GM19025 (cell line): Measurements from ENCODE around the gene PIAS1.
"Not testable (repeated sequence)": the region's sequence is repeated elsewhere in the genome, so short reads cannot be mapped to it uniquely, and the experiment has no call there.

ENCODE experiments used
- ATAC-seq: cut with Tn5 transposase; IDR thresholded peaks from one replicate; pipeline ENCODE4 v1.9.1; 2021; ENCODE audit warnings: mild to moderate bottlenecking, low read depth, moderate library complexity; ENCODE audit not compliant: unreplicated experiment

The PIAS1 gene

GRCh38 chr15:68053701-68054627 is at the start of gene PIAS1:
Gene PIAS1 (plus strand): TSS chr15:68054315. CDS start chr15:68054327, 12 bp downstream.
- peak; percentile 89 for ATAC-seq

DNA sequence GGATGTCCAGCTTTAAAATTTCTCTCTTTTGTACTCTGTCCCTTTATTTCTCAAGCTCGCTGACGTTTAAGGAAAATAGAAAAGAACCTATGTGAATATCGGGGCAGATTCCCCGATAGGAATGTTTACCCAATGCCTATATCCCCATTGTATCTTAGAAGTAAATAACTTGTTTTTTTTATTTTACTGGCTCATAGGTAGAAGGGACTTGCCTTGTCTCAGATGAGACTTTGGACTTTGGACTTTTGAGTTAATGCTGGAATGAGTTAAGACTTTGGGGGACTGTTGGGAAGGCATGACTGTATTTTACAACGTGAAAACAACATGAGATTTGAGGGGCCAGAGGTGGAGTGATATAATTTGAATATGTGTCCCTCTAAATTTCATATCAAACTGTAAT is 46.5 kb upstream of the PIAS1 start:
- not testable (repeated sequence) for ATAC-seq

GRCh38 chr15:68010361-68011153 is 43.6 kb upstream of the PIAS1 start:
- ATAC-seq: no peak

DNA sequence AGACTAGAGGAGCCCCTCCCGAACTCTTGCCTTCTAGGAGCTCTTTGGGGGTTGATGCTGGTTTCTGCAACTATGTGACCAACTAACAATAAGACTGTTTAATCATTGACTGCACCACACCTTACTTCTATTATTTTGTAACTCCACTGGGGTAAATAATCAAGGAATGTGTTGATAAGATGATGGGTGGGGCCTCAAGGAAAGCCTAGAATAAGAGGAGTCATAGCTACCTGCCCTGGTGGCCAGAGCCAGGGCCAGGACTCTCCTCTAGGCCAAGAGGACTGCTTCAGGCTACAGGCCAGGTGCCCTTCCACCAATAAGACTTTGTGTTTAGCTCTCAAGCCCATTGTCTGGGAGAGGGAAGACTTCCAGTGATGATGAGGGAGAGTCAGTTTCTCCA is 41.2 kb upstream of the PIAS1 start:
- no peak for ATAC-seq

DNA sequence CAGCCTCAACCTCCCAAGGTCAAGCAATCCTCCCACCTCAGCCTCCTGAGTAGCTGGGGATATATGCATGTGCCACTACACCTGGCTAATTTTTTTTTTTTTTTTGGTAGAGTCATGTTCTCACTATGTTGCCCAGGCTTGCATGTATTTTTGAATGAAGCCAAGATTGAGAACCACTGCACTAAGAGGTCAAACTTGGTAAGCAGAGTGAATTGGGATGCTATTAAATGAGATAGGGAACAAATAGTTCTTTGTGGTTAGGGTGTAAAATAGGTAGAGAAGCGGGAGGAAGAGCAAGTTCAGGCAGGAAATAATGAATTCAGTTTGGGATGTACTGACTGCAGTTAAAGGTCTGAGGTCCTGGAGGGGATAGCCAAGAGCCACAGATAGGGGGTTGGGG is 39.9 kb upstream of the PIAS1 start:
- no peak for ATAC-seq

DNA sequence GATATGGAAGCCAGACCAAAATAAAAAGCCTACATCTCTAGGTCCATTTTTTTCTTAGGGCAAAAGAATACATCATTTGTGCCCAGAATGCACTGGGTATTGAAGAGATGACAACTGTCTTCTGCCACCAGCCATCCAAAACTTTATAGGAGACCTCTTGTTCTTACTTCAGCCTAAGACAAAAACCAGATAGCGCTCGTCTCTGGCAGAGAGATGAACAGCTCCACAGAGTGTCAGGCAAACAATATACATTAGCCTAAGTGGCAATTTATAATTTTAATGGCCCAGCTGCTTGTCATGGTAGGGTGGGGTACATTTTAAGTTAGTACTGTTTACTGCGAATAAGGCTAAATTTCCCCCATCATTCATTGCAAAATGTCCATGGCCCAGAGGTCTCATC is 38.9 kb upstream of the PIAS1 start:
- ATAC-seq: no peak

GRCh38 chr15:68017201-68017600 is 36.9 kb upstream of the PIAS1 start:
- ATAC-seq: no peak

GRCh38 chr15:68018797-68019444 is 35.2 kb upstream of the PIAS1 start:
- no peak for ATAC-seq

DNA sequence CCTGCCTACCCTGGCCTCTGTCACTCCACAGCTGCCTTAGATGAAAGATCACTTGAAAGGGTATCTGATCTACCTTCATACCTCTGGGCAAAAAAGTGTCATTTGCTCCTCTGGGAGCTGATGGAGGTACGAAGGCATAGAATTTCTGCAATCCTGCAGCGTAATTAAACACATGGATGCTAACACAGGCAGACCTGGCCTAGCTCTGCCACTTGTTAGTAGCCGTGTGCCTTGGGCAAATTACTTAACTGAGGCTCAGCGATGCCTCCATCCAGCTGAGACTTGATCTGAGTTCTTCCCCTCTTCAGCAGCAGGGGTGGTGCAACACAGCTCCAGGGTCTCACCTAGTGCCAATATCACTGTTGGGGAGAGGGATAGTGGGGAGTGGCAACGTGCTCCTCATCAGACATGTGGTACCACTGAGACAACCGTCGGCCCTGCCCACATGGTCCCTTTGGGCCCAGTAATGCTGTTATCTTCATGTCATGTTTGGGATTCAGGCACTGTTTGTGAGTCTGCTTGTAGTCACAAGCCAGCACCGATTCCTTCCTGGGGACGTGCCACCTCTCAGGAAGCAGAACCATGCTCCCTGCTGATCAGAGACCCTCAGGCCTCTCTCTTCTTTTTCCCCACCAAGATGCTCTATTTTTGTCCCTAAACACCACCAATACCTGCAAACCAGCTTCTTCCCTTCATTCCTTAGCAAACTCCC is 34.1 kb upstream of the PIAS1 start:
- ATAC-seq: no peak

DNA sequence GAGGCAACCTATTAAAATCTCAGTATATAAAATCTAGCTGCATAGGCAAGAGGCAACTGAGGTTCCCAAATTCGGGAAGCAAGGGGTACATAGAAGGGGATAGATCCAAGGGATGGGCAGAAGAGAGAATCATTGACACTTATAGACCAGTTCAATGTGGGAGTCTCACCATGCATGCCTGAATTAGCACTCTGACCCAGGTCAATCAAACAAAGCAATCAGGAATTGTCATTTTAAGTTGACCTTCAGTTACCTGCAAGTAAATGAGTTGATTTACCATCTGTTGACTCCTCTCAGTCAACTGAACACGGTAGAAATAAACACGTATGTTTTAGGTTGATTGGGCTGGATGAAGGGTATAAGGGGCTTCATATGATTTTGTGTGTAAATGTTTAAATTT is 33.4 kb upstream of the PIAS1 start:
- no peak for ATAC-seq

DNA sequence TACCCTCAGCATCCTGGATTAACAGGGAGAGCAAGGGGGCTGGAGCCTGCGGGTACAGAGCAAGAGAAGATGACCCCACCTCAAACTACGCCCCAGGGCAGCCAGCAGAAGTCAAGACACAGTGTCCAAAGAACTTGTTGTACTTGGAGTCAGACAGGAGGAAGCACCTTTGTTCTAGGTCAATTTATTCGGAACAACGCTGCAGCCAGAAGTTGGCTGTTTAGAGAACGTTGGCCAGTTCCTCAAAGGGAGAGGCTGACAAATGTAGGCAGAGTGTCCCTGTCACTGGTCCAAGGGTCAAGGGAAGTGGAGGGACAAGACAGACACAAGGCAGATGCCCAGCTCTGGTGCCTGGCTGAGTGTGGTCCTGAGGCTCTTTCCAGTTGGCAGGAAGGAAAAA is 32.1 kb upstream of the PIAS1 start:
- ATAC-seq: no peak

DNA sequence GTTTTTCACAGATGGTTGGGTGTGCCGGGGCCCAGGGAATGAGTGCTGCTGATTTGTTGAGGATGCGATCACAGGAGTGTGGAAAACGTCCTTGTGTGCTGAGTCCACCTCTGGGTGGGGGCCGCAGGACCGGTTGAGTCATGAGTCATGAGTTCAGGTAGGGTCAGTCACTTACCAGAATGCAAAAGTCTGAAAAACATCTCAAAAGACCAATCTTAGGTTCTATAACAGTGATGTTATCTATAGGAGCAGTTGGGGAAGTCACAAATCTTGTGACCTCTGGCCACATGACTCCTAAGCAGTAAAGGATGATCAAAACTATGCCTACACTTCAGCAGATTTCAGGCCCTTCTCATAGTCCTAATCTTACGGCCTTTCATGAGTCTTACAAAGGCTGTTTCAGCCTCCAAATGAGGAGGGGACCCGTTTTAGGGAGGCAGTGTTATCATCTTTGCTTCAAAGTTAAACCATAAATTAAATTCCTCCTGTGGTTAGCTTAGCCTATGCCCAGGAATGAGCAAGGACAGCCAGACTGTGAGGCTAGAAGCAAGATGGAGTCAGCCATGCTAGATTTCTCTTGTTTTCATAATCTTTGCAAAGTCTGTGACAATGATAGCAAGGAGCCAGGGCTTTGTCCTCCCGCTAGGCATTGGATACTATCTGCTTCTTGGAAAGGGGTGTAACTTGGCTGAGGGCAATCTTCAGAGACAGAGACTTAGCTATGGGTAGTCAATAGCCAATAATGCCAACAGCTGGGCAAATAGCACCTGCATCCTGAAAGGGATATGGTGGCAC is 30.6 kb upstream of the PIAS1 start:
- ATAC-seq: no peak

- no peak for ATAC-seq
Measured at GRCh38 chr15:68025835-68026424, 28.2 kb upstream of the PIAS1 start.

DNA sequence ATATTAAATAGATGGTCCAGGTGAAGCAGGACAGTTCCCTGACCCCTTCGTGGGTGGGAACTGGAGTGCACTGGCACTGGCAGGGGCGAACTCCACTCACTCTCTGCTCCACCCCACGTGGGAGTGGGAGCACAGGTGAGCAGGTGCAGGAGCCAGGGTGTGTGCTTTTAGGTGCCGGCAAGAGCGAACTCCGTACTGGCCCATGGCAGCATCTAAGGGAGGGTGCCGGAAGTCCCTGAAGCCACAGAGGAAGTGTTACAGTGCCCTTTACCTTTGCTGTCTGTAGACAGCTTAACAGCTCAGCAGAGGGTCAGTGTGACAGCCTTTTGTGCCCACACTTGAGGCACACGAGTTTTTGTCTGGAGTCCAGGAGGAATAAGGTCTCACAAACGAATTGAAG is 26.7 kb upstream of the PIAS1 start:
- ATAC-seq: no peak

- ATAC-seq: no peak
Measured at GRCh38 chr15:68028137-68028887, 25.8 kb upstream of the PIAS1 start.

GRCh38 chr15:68028888-68029207 is 25.3 kb upstream of the PIAS1 start:
- ATAC-seq: no peak

DNA sequence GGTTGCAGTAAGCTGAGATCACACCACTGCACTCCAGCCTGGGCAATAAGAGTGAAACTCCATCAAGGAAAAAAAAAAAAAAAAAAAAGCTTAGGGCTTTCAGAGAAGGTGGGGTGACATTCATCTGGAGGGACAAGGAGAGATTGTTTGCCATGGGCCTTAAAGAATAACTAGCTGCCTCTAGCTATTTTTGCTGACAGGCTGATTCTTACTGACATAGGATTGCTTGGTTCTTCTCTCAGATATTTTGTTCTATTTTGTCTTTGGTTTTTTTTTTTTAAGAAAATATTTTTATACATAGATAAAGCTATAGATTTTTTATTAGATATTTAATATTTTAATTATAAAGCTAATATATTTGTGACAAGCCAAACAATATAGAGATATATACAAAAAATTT is 24.2 kb upstream of the PIAS1 start:
- ATAC-seq: no peak

DNA sequence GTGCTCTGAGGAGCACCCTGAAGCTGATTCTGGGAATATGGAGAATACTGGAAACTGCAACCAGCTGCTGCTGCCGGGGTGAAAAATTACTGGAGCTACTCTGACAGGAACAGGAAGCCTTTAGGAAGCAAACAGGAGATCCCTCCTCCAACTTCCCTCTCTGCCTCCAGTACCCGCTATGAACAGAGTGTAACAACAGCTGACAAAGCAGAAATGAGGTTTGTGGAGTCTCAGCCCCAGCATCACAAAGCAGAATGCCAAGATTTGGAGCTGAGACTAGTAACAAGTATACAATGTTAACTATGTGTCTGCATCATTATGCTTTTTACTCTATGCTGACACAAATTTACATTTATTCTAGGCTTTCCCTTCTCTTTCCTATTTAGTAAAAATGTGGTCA is 22.7 kb upstream of the PIAS1 start:
- ATAC-seq: no peak

DNA sequence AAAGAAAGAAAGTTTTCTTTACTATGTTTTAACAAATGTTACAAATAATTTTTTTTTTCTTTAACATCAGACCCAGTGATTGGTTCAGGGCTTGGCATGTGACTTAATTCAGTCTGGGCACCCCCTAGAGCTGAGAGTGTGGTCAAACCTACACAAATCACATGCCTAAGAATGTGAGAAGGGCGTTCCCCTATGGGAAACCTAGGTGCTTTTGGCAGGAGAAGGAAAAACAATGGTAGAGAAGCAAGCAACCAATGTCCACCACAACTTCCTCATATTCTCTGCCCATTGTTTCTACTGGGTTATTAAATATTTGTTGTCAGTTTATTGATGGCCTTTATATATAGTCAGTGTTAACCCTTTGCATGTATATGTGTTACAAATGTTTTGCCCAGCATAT is 21.4 kb upstream of the PIAS1 start:
- no peak for ATAC-seq
